Measurements from ENCODE around the gene ARHGAP12.

ARHGAP12 gene

DNA sequence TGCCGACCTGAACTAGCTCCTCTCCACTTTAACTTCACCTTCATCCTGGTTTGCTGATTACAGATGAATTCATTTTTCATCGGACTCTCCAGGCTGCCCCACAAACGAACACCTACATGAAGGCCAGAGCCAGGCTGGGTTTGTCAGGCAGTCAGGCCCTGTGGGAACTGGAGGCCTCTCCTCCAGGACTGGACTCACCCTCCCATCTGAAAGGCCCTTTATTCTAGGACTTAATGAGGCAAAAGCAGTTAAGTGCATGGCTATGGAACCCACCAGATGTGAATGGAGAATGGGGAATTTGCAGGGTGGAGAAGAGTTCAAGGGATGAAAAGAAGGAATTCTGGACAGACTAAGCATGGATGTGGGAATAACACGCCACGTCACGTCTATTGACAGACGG lies 170.8 kb downstream of the ARHGAP12 start:
- no peak for DNase-seq (ENCODE audit: low read depth in 2 of 2)
- H3K4me3 ChIP-seq (replicated peaks in 1 of 2; ENCODE audit: low read depth in 2 of 2, low read length in 2 of 2), result no peak overlapping the region
- TF ChIP-seq, protein P1, sequence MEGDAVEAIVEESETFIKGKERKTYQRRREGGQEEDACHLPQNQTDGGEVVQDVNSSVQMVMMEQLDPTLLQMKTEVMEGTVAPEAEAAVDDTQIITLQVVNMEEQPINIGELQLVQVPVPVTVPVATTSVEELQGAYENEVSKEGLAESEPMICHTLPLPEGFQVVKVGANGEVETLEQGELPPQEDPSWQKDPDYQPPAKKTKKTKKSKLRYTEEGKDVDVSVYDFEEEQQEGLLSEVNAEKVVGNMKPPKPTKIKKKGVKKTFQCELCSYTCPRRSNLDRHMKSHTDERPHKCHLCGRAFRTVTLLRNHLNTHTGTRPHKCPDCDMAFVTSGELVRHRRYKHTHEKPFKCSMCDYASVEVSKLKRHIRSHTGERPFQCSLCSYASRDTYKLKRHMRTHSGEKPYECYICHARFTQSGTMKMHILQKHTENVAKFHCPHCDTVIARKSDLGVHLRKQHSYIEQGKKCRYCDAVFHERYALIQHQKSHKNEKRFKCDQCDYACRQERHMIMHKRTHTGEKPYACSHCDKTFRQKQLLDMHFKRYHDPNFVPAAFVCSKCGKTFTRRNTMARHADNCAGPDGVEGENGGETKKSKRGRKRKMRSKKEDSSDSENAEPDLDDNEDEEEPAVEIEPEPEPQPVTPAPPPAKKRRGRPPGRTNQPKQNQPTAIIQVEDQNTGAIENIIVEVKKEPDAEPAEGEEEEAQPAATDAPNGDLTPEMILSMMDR (IDR thresholded peaks at IDR 0.05; ENCODE audit: low read depth, low read length), result no peak

GRCh38 chr10:31757386-31757791 lies 171.2 kb downstream of the ARHGAP12 start:
- no peak overlapping the region for H3K4me3 ChIP-seq (replicated peaks in 1 of 2; ENCODE audit: low read depth in 2 of 2, low read length in 2 of 2)
- no peak for DNase-seq (ENCODE audit: low read depth in 2 of 2)
- TF ChIP-seq, protein P1 (IDR thresholded peaks at IDR 0.05; ENCODE audit: low read depth, low read length), result no peak

- no peak for DNase-seq (ENCODE audit: low read depth in 2 of 2)
- no peak overlapping the region for H3K4me3 ChIP-seq (replicated peaks in 1 of 2; ENCODE audit: low read depth in 2 of 2, low read length in 2 of 2)
- TF ChIP-seq, protein P1 (IDR thresholded peaks at IDR 0.05; ENCODE audit: low read depth, low read length), result no peak
These were observed 171.9 kb downstream of the ARHGAP12 start for GRCh38 chr10:31756729-31757110.

- no peak overlapping the region for H3K4me3 ChIP-seq (replicated peaks in 1 of 2; ENCODE audit: low read depth in 2 of 2, low read length in 2 of 2)
- TF ChIP-seq, protein P1 (IDR thresholded peaks at IDR 0.05; ENCODE audit: low read depth, low read length), result no peak
- DNase-seq (ENCODE audit: low read depth in 2 of 2), result no peak
These were observed 172.4 kb downstream of the ARHGAP12 start for GRCh38 chr10:31756101-31756728.

Data from cardiac fibroblast (primary cell).